Heart left ventricle (tissue), 16 donors: Measurements from ENCODE around the gene NR1H2. TPM values are rescaled to one million over a fixed set of nuclear protein-coding genes. Genes with fewer than 3 reads are reported as not detected.
"Not testable (repeated sequence)": the region's sequence is repeated elsewhere in the genome, so short reads cannot be mapped to it uniquely, and the experiment has no call there.

Source experiments
- ATAC-seq, 4 donors: fragments of 200-7000 bp; cut with Tn5 transposase; one replicate each; pipeline ENCODE4 v1.9.1; 2020 to 2022; ENCODE audit warnings: moderate library complexity in 4 of 4, mild to moderate bottlenecking in 3 of 4, moderate number of reproducible peaks in 1 of 4
- DNase-seq, 5 donors: peaks; one replicate each; pipeline ENCODE4 v3.0.0-alpha.2; 2020
- H3K27ac ChIP-seq, 12 donors: fragments of 200-600 bp; sonication (generic) in 4 of 12; one replicate each; pipeline versions ENCODE4 v1.5.0 to v1.8.0; 2016 to 2022; ENCODE audit warnings: mild to moderate bottlenecking in 2 of 12
- H3K27me3 ChIP-seq, 9 donors: fragments of 200-600 bp; sonication (generic) in 2 of 9; one replicate each; pipeline versions ENCODE4 v1.5.1 to v1.8.0; 2016 to 2022; ENCODE audit warnings: mild to moderate bottlenecking in 3 of 9
- H3K36me3 ChIP-seq, 9 donors: fragments of 200-600 bp; sonication (generic) in 2 of 9; one replicate each; pipeline versions ENCODE4 v1.5.0 to v1.8.0; 2018 to 2022; ENCODE audit warnings: mild to moderate bottlenecking in 2 of 9
- H3K4me1 ChIP-seq, 12 donors: fragments of 200-600 bp; sonication (generic) in 4 of 12; one replicate each; pipeline versions ENCODE4 v1.5.0 to v1.8.0; 2016 to 2022; ENCODE audit warnings: mild to moderate bottlenecking in 3 of 12
- H3K4me3 ChIP-seq, 12 donors: fragments of 200-600 bp; sonication (generic) in 4 of 12; one replicate each; pipeline versions ENCODE4 v1.5.0 to v1.8.0; 2017 to 2022; ENCODE audit warnings: mild to moderate bottlenecking in 9 of 12, moderate library complexity in 4 of 12
- H3K9me3 ChIP-seq, 12 donors: fragments of 200-600 bp; sonication (generic) in 4 of 12; one replicate each; pipeline versions ENCODE4 v1.5.0 to v1.8.0; 2016 to 2022; ENCODE audit warnings: mild to moderate bottlenecking in 1 of 12
- POLR2A ChIP-seq, 2 donors: fragments of 450-650 bp; IDR thresholded peaks; one replicate each; pipeline ENCODE4 v1.6.1; 2017; ENCODE audit warnings: antibody characterized with exemption in 2 of 2, mild to moderate bottlenecking in 2 of 2, moderate library complexity in 2 of 2
- WGBS, 4 donors: extraction: QIAGEN DNeasy Blood & Tissue Kit in 2 of 4; methylation state at CpG; one replicate each; pipeline versions ENCODE4 v1.1.5 to v1.1.7; 2013 to 2018; 5-methylcytosine and 5-hydroxymethylcytosine counted together
- intact Hi-C, 10 donors: fragments of 100-400 bp; cut with DNase I; formaldehyde crosslinking; loops; one replicate each; pipeline versions ENCODE4 v1.11.1 to v1.14.2; 2022
- polyA plus RNA-seq, 2 donors: library from polyadenylated mRNA; stranded (reverse); fragments of 200-250 nt; gene quantifications; one replicate each; pipeline ENCODE4 v1.2.3, GENCODE V29; 2013
- total RNA-seq, 9 donors: library from RNA; depleted of rRNA in 2 of 9; stranded (reverse); fragments of >200 nt in 2 of 9; fragmentation: NEBNext Ultra II Directional in 3 of 9; extraction: Animal tissue kit (Norgen Biotek cat#: 25700) in 3 of 9; gene quantifications; one replicate each; pipeline versions ENCODE4 v1.1.0 to v1.2.4, GENCODE V29; 2016 to 2023
- TF ChIP-seq, protein P1 (sequence below), 12 donors: fragments of 200-600 bp; sonication (generic) in 4 of 12; IDR thresholded peaks; one replicate each; pipeline versions ENCODE4 v1.5.0 to v1.8.0; 2018 to 2022; ENCODE audit warnings: antibody characterized with exemption in 12 of 12, mild to moderate bottlenecking in 5 of 12
- donor health status: ischemic (EF 13 %, LVEDD 7.1; RV severe dilation, severe dysfunction).
- donor health status: healthy with polysubstance abuse.
- donor health status: DM: no; HTN: yes; CAD: no.
- donor health status: DM: no; HTN: no; CAD: no.
- donor health status: ischemic (EF 25% LVEDD 6.9; RV normal size, moderate dysfunction).
- donor health status: ischemic (EF 25% LVEDD 5.7; RV mildly dilated, moderate dysfunction).
- donor health status: healthy.
- donor health status: DM: yes; HTN: yes; CAD: no.
- donor health status: ischemic (EF 35%, LVEDD 5.7; RV mildly dilated, moderate dysfunction).
- donor health status: nonischemic (EF 11% LVEDD 7.7; RV severe dilation, severe dysfunction).
- donor health status: DM: yes; HTN: yes; CAD: no.
- donor health status: PGD.
- donor health status: ischemic (EF 29% LVEDD 5.4; RV normal size, mild dysfunction).
- donor health status: nonischemic (EF 23%, LVEDD 6.1; RV moderate dilation, normal function).

Gene NR1H2
- total and polyA plus RNA-seq, 11 donors, result 66.2 to 162 (median 91.5) TPM

DNA sequence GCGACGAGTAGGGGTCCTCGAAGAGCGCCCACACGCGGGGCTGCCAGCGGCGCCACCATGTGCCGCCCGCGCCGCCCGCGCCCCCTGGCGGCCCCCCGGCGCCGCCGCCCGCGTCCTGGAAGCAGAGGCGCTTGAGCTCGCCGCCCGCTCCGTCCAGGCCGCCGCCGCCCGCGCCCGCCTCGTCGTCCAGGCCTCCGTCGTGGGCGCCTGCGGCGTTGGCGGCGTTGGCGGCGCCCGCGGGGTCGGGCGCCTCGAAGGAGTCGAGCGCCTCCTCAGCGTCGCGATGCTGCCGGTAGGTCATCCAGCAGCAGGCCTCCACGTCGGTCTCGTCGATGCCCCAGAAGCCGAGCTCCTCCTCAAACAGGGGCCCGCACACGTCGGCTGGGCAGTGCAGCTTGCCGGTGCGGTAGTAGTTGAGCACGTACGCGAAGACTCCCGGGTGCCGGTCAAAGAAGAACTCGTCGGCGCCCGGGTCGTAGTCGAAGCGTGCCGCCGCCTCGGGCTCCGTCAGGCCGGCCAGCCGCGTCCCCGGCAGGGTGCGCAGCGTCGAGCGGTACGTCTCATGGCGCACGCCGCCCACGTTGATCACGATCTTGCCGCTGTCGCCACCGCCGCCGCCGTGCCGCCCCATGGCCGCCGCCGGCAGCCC lies 47.9 kb upstream of the NR1H2 start:
- H3K27ac ChIP-seq, result peak overlapping the region in 3 of 12 donors; percentile 33 to 45 (median 37)
- WGBS, 4 donors, result 1 to 2% (median 1%) methylated on average over 18 to 104 of the region's 104 CpGs; no CpG with 5 or more reads in 1 of the 4 donors
- peak overlapping the region in 9 of 12 donors; percentile 27 to 57 (median 45) for H3K4me3 ChIP-seq
- ATAC-seq (no peak), DNase-seq (peak in 1 of 5 donors; percentile 44)
- intact Hi-C loops, result loop anchor here in 1 of 10 donors (5.0 to 10.0 kb wide), 2 partner anchors 161 to 184 kb away; no protein-coding TSS in a partner anchor
- H3K9me3 ChIP-seq, result no peaks in the 10 kb centered on the region
- peaks cover 2 to 65% (median 24%) of the 10 kb centered on the region in 9 donors for H3K27me3 ChIP-seq
- no peaks in the 10 kb centered on the region for H3K36me3 ChIP-seq
- H3K4me1 ChIP-seq, result peaks cover 0 to 51% (median 19%) of the 10 kb centered on the region in 12 donors
- no peak for TF ChIP-seq POLR2A (IDR thresholded peaks at IDR 0.05)
- TF ChIP-seq, protein P1, sequence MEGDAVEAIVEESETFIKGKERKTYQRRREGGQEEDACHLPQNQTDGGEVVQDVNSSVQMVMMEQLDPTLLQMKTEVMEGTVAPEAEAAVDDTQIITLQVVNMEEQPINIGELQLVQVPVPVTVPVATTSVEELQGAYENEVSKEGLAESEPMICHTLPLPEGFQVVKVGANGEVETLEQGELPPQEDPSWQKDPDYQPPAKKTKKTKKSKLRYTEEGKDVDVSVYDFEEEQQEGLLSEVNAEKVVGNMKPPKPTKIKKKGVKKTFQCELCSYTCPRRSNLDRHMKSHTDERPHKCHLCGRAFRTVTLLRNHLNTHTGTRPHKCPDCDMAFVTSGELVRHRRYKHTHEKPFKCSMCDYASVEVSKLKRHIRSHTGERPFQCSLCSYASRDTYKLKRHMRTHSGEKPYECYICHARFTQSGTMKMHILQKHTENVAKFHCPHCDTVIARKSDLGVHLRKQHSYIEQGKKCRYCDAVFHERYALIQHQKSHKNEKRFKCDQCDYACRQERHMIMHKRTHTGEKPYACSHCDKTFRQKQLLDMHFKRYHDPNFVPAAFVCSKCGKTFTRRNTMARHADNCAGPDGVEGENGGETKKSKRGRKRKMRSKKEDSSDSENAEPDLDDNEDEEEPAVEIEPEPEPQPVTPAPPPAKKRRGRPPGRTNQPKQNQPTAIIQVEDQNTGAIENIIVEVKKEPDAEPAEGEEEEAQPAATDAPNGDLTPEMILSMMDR (IDR thresholded peaks at IDR 0.05), result peak in 3 of 12 donors; percentile 3 to 40 (median 9)

DNA sequence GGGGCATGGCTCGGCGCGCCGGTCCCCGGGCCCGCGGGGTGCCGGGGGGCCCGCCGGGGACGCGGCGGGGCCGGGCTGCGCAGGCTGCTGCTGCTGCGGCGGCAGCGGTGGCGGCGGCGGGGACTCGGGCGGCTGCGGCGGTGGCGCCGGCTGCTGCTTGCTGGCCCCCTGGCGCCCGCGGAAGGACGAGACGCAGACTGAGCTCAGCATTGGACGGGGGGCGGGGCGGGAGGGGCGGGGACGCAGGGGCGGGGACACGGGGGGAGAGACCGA lies 47.4 kb upstream of the NR1H2 start:
- no peak for TF ChIP-seq POLR2A (IDR thresholded peaks at IDR 0.05)
- TF ChIP-seq, protein P1 (IDR thresholded peaks at IDR 0.05), result no peak
- ATAC-seq (no peak), DNase-seq (no peak)
- WGBS, 4 donors, result 1 to 8% (median 2%) methylated on average over 8 to 40 of the region's 40 CpGs; no CpG with 5 or more reads in 1 of the 4 donors
- H3K4me3 ChIP-seq, result peak overlapping the region in 5 of 12 donors; percentile 42 to 57 (median 51)
- no peaks in the 10 kb centered on the region for H3K36me3 ChIP-seq
- H3K27ac ChIP-seq, result no peak overlapping the region
- H3K27me3 ChIP-seq, result peaks cover 2 to 70% (median 26%) of the 10 kb centered on the region in 9 donors
- intact Hi-C loops, result loop anchor here in 1 of 10 donors (5.0 to 10.0 kb wide), 2 partner anchors 162 to 184 kb away; no protein-coding TSS in a partner anchor
- H3K4me1 ChIP-seq, result peaks cover 0 to 56% (median 21%) of the 10 kb centered on the region in 12 donors
- no peaks in the 10 kb centered on the region for H3K9me3 ChIP-seq

DNA sequence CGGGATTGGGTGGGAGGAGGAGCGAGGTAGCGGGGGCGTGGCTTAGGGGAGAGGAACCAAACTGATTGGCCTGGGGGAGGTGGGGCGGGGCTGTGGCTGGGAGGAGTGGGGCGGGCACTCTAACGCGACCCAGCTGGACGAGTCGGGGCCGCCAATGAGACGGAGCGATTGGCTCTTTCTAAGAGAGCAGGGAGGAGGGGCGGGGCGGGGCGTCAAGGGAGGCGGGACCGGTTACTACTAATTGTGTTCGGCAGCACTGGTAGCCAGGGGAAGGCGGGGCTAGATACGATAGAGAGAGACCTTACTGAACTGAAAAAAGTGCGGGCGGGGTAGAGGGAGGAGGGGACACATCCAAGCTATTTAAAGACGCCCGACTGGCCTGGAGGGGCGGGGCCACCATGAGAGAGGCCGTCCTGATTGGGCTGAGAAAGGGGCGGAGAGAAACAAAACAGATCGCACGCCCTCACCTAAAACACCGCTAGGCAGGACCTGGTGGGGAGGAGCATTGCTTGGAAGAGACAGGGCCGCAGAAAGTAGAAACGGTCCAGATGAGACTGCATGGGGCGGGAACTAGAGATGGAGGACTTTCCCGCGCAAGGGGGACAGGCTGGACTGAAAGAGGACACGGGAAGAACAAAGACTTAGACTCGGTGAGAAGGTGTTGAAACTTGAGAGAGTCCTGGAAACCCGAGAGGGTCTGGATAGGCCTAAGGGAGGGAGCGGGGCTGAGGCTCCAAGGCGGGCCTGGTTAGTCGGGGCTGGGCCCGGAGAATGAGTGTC lies 46.9 kb upstream of the NR1H2 start, which contains the start of gene KCNC3:
Gene KCNC3 (minus strand): TSS at position 232 of the 780 bp plus-strand sequence. CDS start 295 bp downstream, outside the sequence.
- ATAC-seq, result peak; percentile 83 to 91 (median 88)
- Histone ChIP-seq H3K27me3 (peaks cover 2 to 74% (median 26%) of the 10 kb centered on the region in 9 donors), H3K9me3 (no peaks in the 10 kb centered on the region), H3K27ac (peak within 1 kb of the TSS in 11 of 12 donors; percentile 49 to 92 (median 68)), H3K4me3 (peak within 1 kb of the TSS in 10 of 12 donors; percentile 27 to 58 (median 50)), H3K36me3 (no peaks in the 10 kb centered on the region), H3K4me1 (peaks cover 0 to 61% (median 24%) of the 10 kb centered on the region in 12 donors)
- WGBS, 4 donors, result 1 to 2% (median 1%) methylated on average over 40 to 43 of the region's 43 CpGs
- DNase-seq, result peak; percentile 98 to 100 (median 99)
- intact Hi-C loops, result loop anchor here in 1 of 10 donors (5.0 to 10.0 kb wide), 2 partner anchors 162 to 185 kb away; no protein-coding TSS in a partner anchor
- TF ChIP-seq, protein P1 (IDR thresholded peaks at IDR 0.05), result no peak
- peak; percentile 69 to 72 for TF ChIP-seq POLR2A (IDR thresholded peaks at IDR 0.05)

DNA sequence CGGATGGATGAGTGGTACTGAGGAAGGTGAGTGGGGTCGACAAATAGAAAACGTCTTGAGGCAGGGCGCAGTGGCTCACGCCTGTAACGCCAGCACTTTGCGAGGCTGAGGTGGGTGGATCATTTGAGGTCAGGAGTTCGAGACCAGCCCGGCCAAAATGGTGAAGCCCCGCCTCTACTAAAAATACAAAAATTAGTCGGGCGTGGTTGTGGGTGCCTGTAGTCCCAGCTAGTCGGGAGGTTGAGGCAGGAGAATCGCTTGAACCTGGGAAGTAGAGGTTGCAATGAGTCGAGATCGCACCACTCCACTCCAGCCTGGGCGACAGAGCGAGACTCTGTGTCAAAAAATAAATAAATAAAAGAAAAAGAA lies 46.3 kb upstream of the NR1H2 start:
- DNase-seq, result peak in 1 of 5 donors; percentile 26
- peaks cover 2 to 75% (median 26%) of the 10 kb centered on the region in 9 donors for H3K27me3 ChIP-seq
- intact Hi-C loops, result loop anchor here in 1 of 10 donors (5.0 to 10.0 kb wide), 2 partner anchors 163 to 185 kb away; no protein-coding TSS in a partner anchor

More for the DNA sequence above, 46.3 kb upstream of the NR1H2 start:
- not testable (repeated sequence) for H3K36me3 ChIP-seq, ATAC-seq, H3K9me3 ChIP-seq
- peak overlapping the region in 11 of 12 donors; percentile 49 to 92 (median 68) for H3K27ac ChIP-seq
- peak overlapping the region in 10 of 12 donors; percentile 22 to 58 (median 50) for H3K4me3 ChIP-seq
- WGBS, 4 donors, result 15 to 18% (median 16%) methylated on average over 18 of the region's 18 CpGs
- H3K4me1 ChIP-seq, result peaks cover 0 to 61% (median 24%) of the 10 kb centered on the region in 12 donors
